GM23338 (cell line): ENCODE measurements around the gene GGN. TPM values are rescaled to one million over a fixed set of nuclear protein-coding genes. Genes with fewer than 3 reads are reported as not detected.

Experiments
- ATAC-seq: fragments of 200-7000 bp; cut with Tn5 transposase; 3 replicates; pipeline ENCODE4 v1.9.1; 2020
- DNase-seq: peaks from one replicate; pipeline ENCODE4 v3.0.0-alpha.2; 2015; ENCODE audit warnings: low spot score
- H2AFZ ChIP-seq: fragments of 200-600 bp; sonication (generic); 2 replicates; pipeline ENCODE4 v1.8.0; 2016; ENCODE audit warnings: antibody characterized with exemption, mild to moderate bottlenecking, moderate library complexity
- H3F3A ChIP-seq: fragments of 200-600 bp; sonication (generic); replicated peaks from 2 replicates; pipeline ENCODE4 v1.8.0; 2017; ENCODE audit warnings: antibody characterized with exemption, mixed run types, low read depth
- H3K27ac ChIP-seq: fragments of 200-600 bp; sonication (generic); 2 replicates; pipeline ENCODE4 v1.6.1; 2016; ENCODE audit warnings: low read depth
- H3K27me3 ChIP-seq: fragments of 200-600 bp; sonication (generic); 2 replicates; pipeline ENCODE4 v1.8.0; 2016; ENCODE audit warnings: mild to moderate bottlenecking, mixed run types, moderate library complexity; ENCODE audit not compliant: insufficient read depth
- H3K36me3 ChIP-seq: fragments of 200-600 bp; sonication (generic); 2 replicates; pipeline ENCODE4 v1.8.0; 2016; ENCODE audit warnings: mild to moderate bottlenecking; ENCODE audit not compliant: insufficient read depth
- H3K4me1 ChIP-seq: fragments of 200-600 bp; sonication (generic); 2 replicates; pipeline ENCODE4 v1.8.0; 2016; ENCODE audit warnings: mild to moderate bottlenecking, moderate library complexity; ENCODE audit not compliant: insufficient read depth
- H3K4me2 ChIP-seq: fragments of 200-600 bp; sonication (generic); 2 replicates; pipeline ENCODE4 v1.7.1; 2017; ENCODE audit warnings: mixed run types
- H3K4me3 ChIP-seq: fragments of 200-600 bp; sonication (generic); 2 replicates; pipeline ENCODE4 v1.6.1; 2016; ENCODE audit warnings: mixed run types
- H3K79me2 ChIP-seq: fragments of 200-600 bp; sonication (generic); replicated peaks from 2 replicates; pipeline ENCODE4 v1.8.0; 2017; ENCODE audit warnings: mild to moderate bottlenecking; ENCODE audit not compliant: insufficient read depth
- H3K9me2 ChIP-seq: fragments of 200-600 bp; sonication (generic); 2 replicates; pipeline ENCODE4 v1.8.0; 2017; ENCODE audit not compliant: insufficient read depth
- H4K20me1 ChIP-seq: fragments of 200-600 bp; sonication (generic); replicated peaks from 2 replicates; pipeline ENCODE4 v1.8.0; 2017; ENCODE audit warnings: mild to moderate bottlenecking; ENCODE audit not compliant: insufficient read depth
- H3K27ac Mint-ChIP-seq: 2 replicates; pipeline ENCODE4 v1.8.0; 2020; ENCODE audit warnings: inconsistent platforms, mild to moderate bottlenecking, moderate library complexity, mixed read lengths
- H3K27me3 Mint-ChIP-seq: 3 replicates; pipeline ENCODE4 v1.8.0; 2022; ENCODE audit warnings: low read depth, mild to moderate bottlenecking, moderate library complexity, mixed read lengths, inconsistent platforms; ENCODE audit not compliant: insufficient read depth, poor library complexity
- H3K36me3 Mint-ChIP-seq: 3 replicates; pipeline ENCODE4 v1.8.0; 2021; ENCODE audit warnings: low read depth, mild to moderate bottlenecking, inconsistent platforms, moderate library complexity, mixed read lengths
- H3K4me1 Mint-ChIP-seq: 3 replicates; pipeline ENCODE4 v1.8.0; 2020; ENCODE audit warnings: mild to moderate bottlenecking, inconsistent platforms, mixed read lengths
- H3K4me3 Mint-ChIP-seq: 3 replicates; pipeline ENCODE4 v1.8.0; 2021; ENCODE audit warnings: moderate library complexity, mild to moderate bottlenecking, inconsistent platforms, mixed read lengths
- H3K9me3 Mint-ChIP-seq: 3 replicates; pipeline ENCODE4 v1.8.0; 2020; ENCODE audit warnings: moderate library complexity, mild to moderate bottlenecking, inconsistent platforms, mixed read lengths
- EZH2 ChIP-seq: fragments of 200-600 bp; sonication (generic); IDR thresholded peaks from one replicate; pipeline ENCODE4 v1.8.0; 2017; ENCODE audit warnings: antibody characterized with exemption, mild to moderate bottlenecking, low read depth; ENCODE audit not compliant: unreplicated experiment
- JUNB ChIP-seq: IDR thresholded peaks from one replicate; pipeline ENCODE4 v1.6.1; 2016; ENCODE audit warnings: antibody characterized with exemption; ENCODE audit not compliant: unreplicated experiment
- POLR2AphosphoS5 ChIP-seq: IDR thresholded peaks from 2 replicates; pipeline ENCODE4 v1.6.1; 2016; ENCODE audit warnings: antibody characterized with exemption, low read depth
- ZNF331 ChIP-seq: fragments of 250-450 bp; sonication (Bioruptor Pico); IDR thresholded peaks from 2 replicates; pipeline ENCODE4 v1.5.0; 2020; ENCODE audit warnings: low read depth, mild to moderate bottlenecking, moderate library complexity
- polyA plus RNA-seq: library from polyadenylated mRNA; unstranded; fragments of >200 nt; fragmentation: Nextera tagmentation; extraction: Ambion mirVana; gene quantifications from 2 replicates; pipeline ENCODE4 v1.2.1, GENCODE V29; 2016
- total RNA-seq: library from RNA; depleted of rRNA; stranded (reverse); fragments of >200 nt; shearing (Covaris generic); gene quantifications from 2 replicates; pipeline ENCODE4 v1.2.3, GENCODE V29; 2014
- TF ChIP-seq, protein P1 (sequence below): fragments of 250-450 bp; sonication (Bioruptor Pico); IDR thresholded peaks from 2 replicates; pipeline ENCODE4 v1.5.0; 2020; ENCODE audit warnings: mild to moderate bottlenecking, moderate library complexity
- TF ChIP-seq, protein P2 (sequence below): IDR thresholded peaks from 2 replicates; pipeline ENCODE4 v1.6.1; 2016; ENCODE audit warnings: antibody characterized with exemption

Gene GGN
- total and polyA plus RNA-seq, 2 experiments from 2014 or later = 0.14 to 1.5 TPM

DNA sequence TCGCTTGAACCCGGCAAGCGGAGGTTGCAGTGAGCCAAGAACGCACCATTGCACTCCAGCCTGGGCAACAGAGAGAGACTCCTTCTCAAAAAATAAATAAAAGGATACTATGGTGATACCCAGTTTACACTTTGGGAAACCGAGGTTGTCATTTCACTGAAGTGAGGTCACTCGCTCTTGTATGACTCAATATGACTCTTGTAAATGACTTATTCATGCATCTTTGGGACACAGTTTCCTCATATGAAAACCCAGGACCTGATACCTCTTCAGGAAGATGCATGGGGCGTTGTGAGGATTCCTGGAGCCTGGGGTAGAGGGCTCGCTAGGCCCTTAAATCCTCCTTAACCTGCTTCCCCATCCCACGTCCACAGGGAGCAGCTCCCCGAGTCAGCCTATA, 9.0 kb downstream of the GGN start (continued):
- TF ChIP-seq, protein P1, sequence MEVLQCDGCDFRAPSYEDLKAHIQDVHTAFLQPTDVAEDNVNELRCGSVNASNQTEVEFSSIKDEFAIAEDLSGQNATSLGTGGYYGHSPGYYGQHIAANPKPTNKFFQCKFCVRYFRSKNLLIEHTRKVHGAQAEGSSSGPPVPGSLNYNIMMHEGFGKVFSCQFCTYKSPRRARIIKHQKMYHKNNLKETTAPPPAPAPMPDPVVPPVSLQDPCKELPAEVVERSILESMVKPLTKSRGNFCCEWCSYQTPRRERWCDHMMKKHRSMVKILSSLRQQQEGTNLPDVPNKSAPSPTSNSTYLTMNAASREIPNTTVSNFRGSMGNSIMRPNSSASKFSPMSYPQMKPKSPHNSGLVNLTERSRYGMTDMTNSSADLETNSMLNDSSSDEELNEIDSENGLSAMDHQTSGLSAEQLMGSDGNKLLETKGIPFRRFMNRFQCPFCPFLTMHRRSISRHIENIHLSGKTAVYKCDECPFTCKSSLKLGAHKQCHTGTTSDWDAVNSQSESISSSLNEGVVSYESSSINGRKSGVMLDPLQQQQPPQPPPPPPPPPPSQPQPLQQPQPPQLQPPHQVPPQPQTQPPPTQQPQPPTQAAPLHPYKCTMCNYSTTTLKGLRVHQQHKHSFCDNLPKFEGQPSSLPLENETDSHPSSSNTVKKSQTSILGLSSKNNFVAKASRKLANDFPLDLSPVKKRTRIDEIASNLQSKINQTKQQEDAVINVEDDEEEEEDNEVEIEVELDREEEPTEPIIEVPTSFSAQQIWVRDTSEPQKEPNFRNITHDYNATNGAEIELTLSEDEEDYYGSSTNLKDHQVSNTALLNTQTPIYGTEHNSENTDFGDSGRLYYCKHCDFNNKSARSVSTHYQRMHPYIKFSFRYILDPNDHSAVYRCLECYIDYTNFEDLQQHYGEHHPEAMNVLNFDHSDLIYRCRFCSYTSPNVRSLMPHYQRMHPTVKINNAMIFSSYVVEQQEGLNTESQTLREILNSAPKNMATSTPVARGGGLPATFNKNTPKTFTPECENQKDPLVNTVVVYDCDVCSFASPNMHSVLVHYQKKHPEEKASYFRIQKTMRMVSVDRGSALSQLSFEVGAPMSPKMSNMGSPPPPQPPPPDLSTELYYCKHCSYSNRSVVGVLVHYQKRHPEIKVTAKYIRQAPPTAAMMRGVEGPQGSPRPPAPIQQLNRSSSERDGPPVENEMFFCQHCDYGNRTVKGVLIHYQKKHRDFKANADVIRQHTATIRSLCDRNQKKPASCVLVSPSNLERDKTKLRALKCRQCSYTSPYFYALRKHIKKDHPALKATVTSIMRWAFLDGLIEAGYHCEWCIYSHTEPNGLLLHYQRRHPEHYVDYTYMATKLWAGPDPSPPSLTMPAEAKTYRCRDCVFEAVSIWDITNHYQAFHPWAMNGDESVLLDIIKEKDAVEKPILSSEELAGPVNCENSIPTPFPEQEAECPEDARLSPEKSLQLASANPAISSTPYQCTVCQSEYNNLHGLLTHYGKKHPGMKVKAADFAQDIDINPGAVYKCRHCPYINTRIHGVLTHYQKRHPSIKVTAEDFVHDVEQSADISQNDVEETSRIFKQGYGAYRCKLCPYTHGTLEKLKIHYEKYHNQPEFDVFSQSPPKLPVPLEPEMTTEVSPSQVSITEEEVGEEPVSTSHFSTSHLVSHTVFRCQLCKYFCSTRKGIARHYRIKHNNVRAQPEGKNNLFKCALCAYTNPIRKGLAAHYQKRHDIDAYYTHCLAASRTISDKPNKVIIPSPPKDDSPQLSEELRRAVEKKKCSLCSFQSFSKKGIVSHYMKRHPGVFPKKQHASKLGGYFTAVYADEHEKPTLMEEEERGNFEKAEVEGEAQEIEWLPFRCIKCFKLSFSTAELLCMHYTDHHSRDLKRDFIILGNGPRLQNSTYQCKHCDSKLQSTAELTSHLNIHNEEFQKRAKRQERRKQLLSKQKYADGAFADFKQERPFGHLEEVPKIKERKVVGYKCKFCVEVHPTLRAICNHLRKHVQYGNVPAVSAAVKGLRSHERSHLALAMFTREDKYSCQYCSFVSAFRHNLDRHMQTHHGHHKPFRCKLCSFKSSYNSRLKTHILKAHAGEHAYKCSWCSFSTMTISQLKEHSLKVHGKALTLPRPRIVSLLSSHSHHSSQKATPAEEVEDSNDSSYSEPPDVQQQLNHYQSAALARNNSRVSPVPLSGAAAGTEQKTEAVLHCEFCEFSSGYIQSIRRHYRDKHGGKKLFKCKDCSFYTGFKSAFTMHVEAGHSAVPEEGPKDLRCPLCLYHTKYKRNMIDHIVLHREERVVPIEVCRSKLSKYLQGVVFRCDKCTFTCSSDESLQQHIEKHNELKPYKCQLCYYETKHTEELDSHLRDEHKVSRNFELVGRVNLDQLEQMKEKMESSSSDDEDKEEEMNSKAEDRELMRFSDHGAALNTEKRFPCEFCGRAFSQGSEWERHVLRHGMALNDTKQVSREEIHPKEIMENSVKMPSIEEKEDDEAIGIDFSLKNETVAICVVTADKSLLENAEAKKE (CRISPR knock-in tag) = no peak
- TF ChIP-seq POLR2AphosphoS5 = no peak

DNA sequence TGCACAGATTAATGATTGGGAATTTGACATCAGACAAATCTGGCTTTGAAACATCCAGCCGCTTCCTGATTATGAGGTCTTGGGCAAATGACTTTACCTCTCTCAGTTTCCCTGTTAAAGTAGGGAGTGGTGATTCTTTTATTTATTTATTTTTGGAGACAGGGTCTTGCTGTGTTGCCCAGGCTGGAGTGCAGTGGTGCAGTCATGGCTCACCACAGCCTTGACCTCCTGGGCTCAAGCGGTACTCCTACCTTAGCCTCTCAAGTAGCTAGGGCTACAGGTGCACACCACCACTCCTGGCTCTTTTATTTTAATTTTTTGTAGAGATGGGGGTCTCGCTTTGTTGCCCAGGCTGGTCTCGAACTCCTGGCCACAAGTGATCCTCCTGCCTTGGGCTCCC, 10.8 kb downstream of the GGN start:
- Mint-ChIP-seq H3K27ac (no peak overlapping the region), H3K27me3 (peaks cover 15% of the 10 kb centered on the region), H3K4me1 (peaks cover 14% of the 10 kb centered on the region), H3K9me3 (no peaks in the 10 kb centered on the region; the same call in 2 of the 3 replicates), H3K36me3 (peaks cover 36% of the 10 kb centered on the region), H3K4me3 (peak overlapping the region; percentile 98; the same call in 2 of the 3 replicates)
- Histone ChIP-seq H3K79me2 (peaks cover 29% of the 10 kb centered on the region), H2AFZ (no peak overlapping the region), H3K4me2 (no peak overlapping the region), H4K20me1 (peaks cover 17% of the 10 kb centered on the region), H3K9me2 (no peaks in the 10 kb centered on the region), H3K4me3 (no peak overlapping the region), H3K36me3 (peaks cover 19% of the 10 kb centered on the region), H3K4me1 (peaks cover 10% of the 10 kb centered on the region; the same call in 1 of the 2 replicates), H3K27ac (no peak overlapping the region), H3F3A (no peaks in the 10 kb centered on the region), H3K27me3 (no peaks in the 10 kb centered on the region)
- no peak for DNase-seq
- ATAC-seq = no peak
- TF ChIP-seq ZNF331 (CRISPR knock-in tag) (no peak), EZH2 (no peak), JUNB (no peak)
- TF ChIP-seq, protein P1 (CRISPR knock-in tag) = no peak
- TF ChIP-seq, protein P2, sequence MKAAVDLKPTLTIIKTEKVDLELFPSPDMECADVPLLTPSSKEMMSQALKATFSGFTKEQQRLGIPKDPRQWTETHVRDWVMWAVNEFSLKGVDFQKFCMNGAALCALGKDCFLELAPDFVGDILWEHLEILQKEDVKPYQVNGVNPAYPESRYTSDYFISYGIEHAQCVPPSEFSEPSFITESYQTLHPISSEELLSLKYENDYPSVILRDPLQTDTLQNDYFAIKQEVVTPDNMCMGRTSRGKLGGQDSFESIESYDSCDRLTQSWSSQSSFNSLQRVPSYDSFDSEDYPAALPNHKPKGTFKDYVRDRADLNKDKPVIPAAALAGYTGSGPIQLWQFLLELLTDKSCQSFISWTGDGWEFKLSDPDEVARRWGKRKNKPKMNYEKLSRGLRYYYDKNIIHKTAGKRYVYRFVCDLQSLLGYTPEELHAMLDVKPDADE = no peak
